Measurements from ENCODE around the gene POLA2. TPM values are rescaled to one million over a fixed set of nuclear protein-coding genes. Genes with fewer than 3 reads are reported as not detected.
A peak's percentile ranks its signal among the peaks of the same experiment; 100 is the strongest.

Gene POLA2
- total and polyA plus RNA-seq, 7 experiments from 2014 or later, result 9.0 to 51.6 (median 16.0) TPM

- ChIA-PET CTCF (no interaction called here), POLR2A (no interaction called here)
- Histone ChIP-seq H3K27me3 (ENCODE audit: control insufficient read depth in 2 of 2, insufficient read depth in 2 of 2, low read length in 2 of 2) (no peaks in the 10 kb centered on the region), H3K36me3 (ENCODE audit: control insufficient read depth in 2 of 3, insufficient read depth in 3 of 3, low read length in 3 of 3) (peaks cover 33 to 60% (median 37%) of the 10 kb centered on the region in 3 experiments), H3K4me1 (ENCODE audit: control insufficient read depth in 2 of 2, insufficient read depth in 2 of 2, low read length in 2 of 2) (peaks cover 1 to 19% of the 10 kb centered on the region in 2 donors), H3K4me3 (ENCODE audit: low read length) (no peak overlapping the region), H3K27ac (ENCODE audit: low read depth, low read length) (no peak overlapping the region), H3K9me3 (ENCODE audit: control insufficient read depth in 2 of 3, low read length in 3 of 3) (no peaks in the 10 kb centered on the region)
- ATAC-seq (no peak), DNase-seq (no peak)
- H3K4me3 Mint-ChIP-seq, result no peak overlapping the region
- H3K36me3 Mint-ChIP-seq, result peaks cover 6 to 31% (median 19%) of the 10 kb centered on the region in 5 donors
- intact Hi-C loops (cut with micrococcal nuclease), result no loop called here
- peak overlapping the region in 6 of 9 donors; percentile 12 to 82 (median 50) for H3K27ac Mint-ChIP-seq
- no peaks in the 10 kb centered on the region for H3K27me3 Mint-ChIP-seq
- H3K4me1 Mint-ChIP-seq, result peaks cover 24 to 43% (median 30%) of the 10 kb centered on the region in 7 donors
- no peaks in the 10 kb centered on the region for H3K9me3 Mint-ChIP-seq
These were observed 78.5 kb downstream of the POLA2 start for GRCh38 chr11:65340226-65340625.

- no peak for DNase-seq
- CTCF ChIA-PET, result interaction anchor here (0.6 kb wide), 1 partner anchor 8 kb away, joined by 3 read pairs; the partner anchor contains the start of gene DPF2
- H3K27ac Mint-ChIP-seq, result no peak overlapping the region
- intact Hi-C loops (cut with micrococcal nuclease), result no loop called here
- Histone ChIP-seq H3K27me3 (ENCODE audit: control insufficient read depth in 2 of 2, insufficient read depth in 2 of 2, low read length in 2 of 2) (no peaks in the 10 kb centered on the region), H3K9me3 (ENCODE audit: control insufficient read depth in 2 of 3, low read length in 3 of 3) (no peaks in the 10 kb centered on the region), H3K4me3 (ENCODE audit: low read length) (no peak overlapping the region), H3K27ac (ENCODE audit: low read depth, low read length) (no peak overlapping the region), H3K4me1 (ENCODE audit: control insufficient read depth in 2 of 2, insufficient read depth in 2 of 2, low read length in 2 of 2) (peaks cover 0 to 14% of the 10 kb centered on the region in 2 donors), H3K36me3 (ENCODE audit: control insufficient read depth in 2 of 3, insufficient read depth in 3 of 3, low read length in 3 of 3) (peaks cover 41 to 76% (median 46%) of the 10 kb centered on the region in 3 experiments)
- peaks cover 18 to 33% (median 25%) of the 10 kb centered on the region in 7 donors for H3K4me1 Mint-ChIP-seq
- POLR2A ChIA-PET, result interaction anchor here (0.6 to 1.0 kb wide), 2 partner anchors 12 to 166 kb away, joined by 4 read pairs; no protein-coding TSS in a partner anchor
- no peaks in the 10 kb centered on the region for H3K27me3 Mint-ChIP-seq
- ATAC-seq, result no peak
- no peaks in the 10 kb centered on the region for H3K9me3 Mint-ChIP-seq
- H3K4me3 Mint-ChIP-seq, result no peak overlapping the region
- H3K36me3 Mint-ChIP-seq, result peaks cover 14 to 43% (median 29%) of the 10 kb centered on the region in 5 donors
These were observed 80.1 kb downstream of the POLA2 start for GRCh38 chr11:65341856-65342255.

Other genes with a start within 250 kb of the POLA2 start
- gene ARL2, start 247.8 kb upstream of the POLA2 start, total RNA-seq, result 10 to 100 TPM; 22.6 to 60.8 (median 32.2) TPM
- gene ARL2, start 247.8 kb upstream of the POLA2 start, polyA plus RNA-seq, result 10 to 100 TPM; 90.0 to 96.1 TPM
- gene SNX15, start 234.5 kb upstream of the POLA2 start, total RNA-seq, result 10 to 100 TPM; 13.1 to 29.0 (median 21.7) TPM
- 10 to 100 TPM; 13.7 to 15.7 TPM for gene SNX15, start 234.5 kb upstream of the POLA2 start, polyA plus RNA-seq
- gene SAC3D1, start 220.8 kb upstream of the POLA2 start, total RNA-seq, result 10 to 100 TPM in 1 of 5 experiments, 1 to 10 TPM in 4; 2.7 to 18.2 (median 8.6) TPM
- gene SAC3D1, start 220.8 kb upstream of the POLA2 start, polyA plus RNA-seq, result 10 to 100 TPM; 11.5 to 17.2 TPM
- gene NAALADL1, start 203.4 kb upstream of the POLA2 start, total RNA-seq, result 10 to 100 TPM; 12.2 to 23.4 (median 18.8) TPM
- gene NAALADL1, start 203.4 kb upstream of the POLA2 start, polyA plus RNA-seq, result 10 to 100 TPM; 18.6 to 25.3 TPM
- gene CDCA5, start 177.9 kb upstream of the POLA2 start, total RNA-seq, result 10 to 100 TPM in 1 of 5 experiments, 1 to 10 TPM in 1, under 1 TPM in 3; 0.56 to 68.1 (median 0.81) TPM
- under 1 TPM; 0.31 to 0.47 TPM for gene CDCA5, start 177.9 kb upstream of the POLA2 start, polyA plus RNA-seq
- 10 to 100 TPM; 29.9 to 53.0 (median 49.3) TPM for gene ZFPL1, start 177.7 kb upstream of the POLA2 start, total RNA-seq
- gene ZFPL1, start 177.7 kb upstream of the POLA2 start, polyA plus RNA-seq, result 10 to 100 TPM; 24.2 to 30.9 TPM
- 100 to 1,000 TPM; 159 to 269 (median 256) TPM for gene VPS51, start 165.7 kb upstream of the POLA2 start, total RNA-seq
- gene VPS51, start 165.7 kb upstream of the POLA2 start, polyA plus RNA-seq, result 100 to 1,000 TPM; 106 to 130 TPM
- gene TM7SF2, start 150.1 kb upstream of the POLA2 start, total RNA-seq, result 10 to 100 TPM; 21.6 to 37.8 (median 30.8) TPM
- gene TM7SF2, start 150.1 kb upstream of the POLA2 start, polyA plus RNA-seq, result 10 to 100 TPM; 15.0 to 21.1 TPM
- 10 to 100 TPM in 4 of 5 experiments, 1 to 10 TPM in 1; 9.9 to 18.2 (median 11.3) TPM for gene ZNHIT2, start 144.3 kb upstream of the POLA2 start, total RNA-seq
- gene ZNHIT2, start 144.3 kb upstream of the POLA2 start, polyA plus RNA-seq, result 10 to 100 TPM; 29.9 to 35.6 TPM
- 1,000 to 10,000 TPM; 1,053 to 1,849 (median 1,722) TPM for gene FAU, start 139.8 kb upstream of the POLA2 start, total RNA-seq
- 1,000 to 10,000 TPM; 1,055 to 1,372 TPM for gene FAU, start 139.8 kb upstream of the POLA2 start, polyA plus RNA-seq
- 10 to 100 TPM; 38.1 to 65.5 (median 51.9) TPM for gene MRPL49, start 139.6 kb upstream of the POLA2 start, total RNA-seq
- 100 to 1,000 TPM in 1 of 2 donors, 10 to 100 TPM in 1; 93.7 to 102 TPM for gene MRPL49, start 139.6 kb upstream of the POLA2 start, polyA plus RNA-seq
- gene SYVN1, start 127.4 kb upstream of the POLA2 start, total RNA-seq, result 10 to 100 TPM; 61.0 to 84.6 (median 67.9) TPM
- 10 to 100 TPM in 1 of 2 donors, 1 to 10 TPM in 1; 8.6 to 15.0 TPM for gene SYVN1, start 127.4 kb upstream of the POLA2 start, polyA plus RNA-seq
- not detected for gene SPDYC, start 91.7 kb upstream of the POLA2 start, total RNA-seq
- gene SPDYC, start 91.7 kb upstream of the POLA2 start, polyA plus RNA-seq, result not detected
- 100 to 1,000 TPM in 3 of 5 experiments, 10 to 100 TPM in 2; 93.6 to 195 (median 130) TPM for gene CAPN1, start 80.0 kb upstream of the POLA2 start, total RNA-seq
- gene CAPN1, start 80.0 kb upstream of the POLA2 start, polyA plus RNA-seq, result 10 to 100 TPM; 73.1 to 78.8 TPM
- gene CDC42EP2, start 52.9 kb downstream of the POLA2 start, total RNA-seq, result 1 to 10 TPM in 2 of 5 experiments, under 1 TPM in 3; 0.58 to 1.8 (median 0.89) TPM
- not detected for gene CDC42EP2, start 52.9 kb downstream of the POLA2 start, polyA plus RNA-seq
- gene DPF2, start 71.9 kb downstream of the POLA2 start, total RNA-seq, result 10 to 100 TPM; 45.3 to 99.3 (median 88.1) TPM
- 10 to 100 TPM; 52.4 to 70.6 TPM for gene DPF2, start 71.9 kb downstream of the POLA2 start, polyA plus RNA-seq
- 1 to 10 TPM in 4 of 5 experiments, under 1 TPM in 1; 0.39 to 2.0 (median 1.6) TPM for gene TIGD3, start 92.8 kb downstream of the POLA2 start, total RNA-seq
- gene TIGD3, start 92.8 kb downstream of the POLA2 start, polyA plus RNA-seq, result under 1 TPM; 0.45 to 0.75 TPM
- 10 to 100 TPM; 20.2 to 90.6 (median 34.1) TPM for gene SLC25A45, start 120.7 kb downstream of the POLA2 start, total RNA-seq
- 10 to 100 TPM; 12.3 to 21.3 TPM for gene SLC25A45, start 120.7 kb downstream of the POLA2 start, polyA plus RNA-seq
- 10 to 100 TPM; 28.9 to 66.8 (median 44.7) TPM for gene FRMD8, start 124.7 kb downstream of the POLA2 start, total RNA-seq
- gene FRMD8, start 124.7 kb downstream of the POLA2 start, polyA plus RNA-seq, result 10 to 100 TPM; 39.3 to 55.8 TPM
- 1,000 to 10,000 TPM in 1 of 5 experiments, 100 to 1,000 TPM in 4; 358 to 1,454 (median 414) TPM for gene NEAT1, start 160.8 kb downstream of the POLA2 start, total RNA-seq
- 1 to 10 TPM; 2.5 to 2.6 TPM for gene NEAT1, start 160.8 kb downstream of the POLA2 start, polyA plus RNA-seq
- over 10,000 TPM in 4 of 5 experiments, 1,000 to 10,000 TPM in 1; 8,375 to 32,234 (median 31,408) TPM for gene MALAT1, start 237.1 kb downstream of the POLA2 start, total RNA-seq
- 1,000 to 10,000 TPM in 1 of 2 donors, 100 to 1,000 TPM in 1; 734 to 5,106 TPM for gene MALAT1, start 237.1 kb downstream of the POLA2 start, polyA plus RNA-seq

Measured in naive thymus-derived CD4-positive, alpha-beta T cell (primary cell).